ENCODE data around the gene LPIN2.
A peak's percentile ranks its signal among the peaks of the same experiment; 100 is the strongest.

LPIN2 gene

DNA sequence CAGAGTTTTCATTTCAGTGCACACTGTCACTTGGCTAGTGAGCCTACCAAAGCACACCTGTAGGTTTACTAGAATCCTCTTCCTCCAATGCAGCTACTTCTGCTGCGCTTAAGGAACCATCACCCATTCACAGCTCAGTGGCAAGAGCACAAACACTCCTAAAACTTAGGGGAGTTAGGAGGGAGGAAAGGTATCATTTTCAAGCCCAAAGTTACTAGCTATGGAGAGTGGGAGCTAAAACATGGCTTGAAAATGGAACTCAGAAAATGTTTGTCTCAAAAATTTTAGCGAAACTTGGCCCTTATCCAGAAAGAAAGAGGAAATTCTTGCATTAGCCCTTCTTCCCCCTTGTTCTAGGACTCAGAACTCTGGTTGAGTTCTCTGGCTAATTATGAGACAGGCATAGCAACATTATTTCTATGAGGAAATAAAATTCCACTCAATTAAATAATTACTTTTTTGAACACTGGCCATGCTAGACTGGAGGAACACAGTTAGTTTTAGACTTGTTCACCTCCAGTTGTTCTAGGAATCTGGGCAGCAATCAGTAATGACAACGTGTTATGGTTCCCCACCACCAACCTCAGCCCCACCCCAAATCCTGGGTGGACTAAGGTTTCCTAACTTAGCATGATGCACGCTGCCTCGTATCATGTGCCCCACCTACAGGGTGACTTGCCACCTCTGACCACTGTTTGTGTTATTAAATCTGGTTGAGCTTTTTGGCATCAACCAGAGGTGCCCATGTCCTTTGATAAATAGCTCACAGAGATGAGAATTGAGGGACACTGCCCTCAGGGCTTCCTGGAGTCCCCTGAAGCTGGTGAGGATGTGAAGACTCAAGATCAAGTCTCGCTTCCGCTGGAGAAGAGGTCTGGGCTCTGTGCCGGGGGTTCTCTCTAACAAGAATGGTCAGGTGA, 32.8 kb downstream of the LPIN2 start:
- DNase-seq = peak; percentile 54

- no peak for DNase-seq
These were observed 33.8 kb downstream of the LPIN2 start for GRCh38 chr18:2979129-2979528.

DNA sequence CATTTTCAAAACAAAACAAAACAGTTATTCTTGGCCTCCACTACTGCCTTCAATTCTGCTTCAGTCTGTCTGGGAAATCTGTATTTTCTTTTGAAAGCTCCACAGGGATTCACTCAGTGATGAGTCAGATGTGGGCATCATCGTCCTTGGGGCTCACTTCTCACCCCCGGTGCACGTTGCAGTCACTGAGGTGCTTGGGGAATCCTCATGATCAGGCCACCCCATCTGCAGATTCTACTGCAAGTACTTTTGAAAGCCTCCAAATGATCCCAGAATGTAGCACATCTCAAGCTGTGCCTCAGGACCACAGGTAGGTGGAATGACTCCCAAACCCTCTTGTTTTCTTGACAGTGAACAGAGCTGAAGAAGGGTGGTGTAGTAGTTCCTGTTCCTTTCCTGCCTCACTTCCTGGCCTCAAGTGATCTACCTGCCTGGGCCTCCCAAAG, 34.3 kb downstream of the LPIN2 start:
- no peak for DNase-seq

GRCh38 chr18:2978208-2978607, 34.7 kb downstream of the LPIN2 start:
- DNase-seq = no peak

DNA sequence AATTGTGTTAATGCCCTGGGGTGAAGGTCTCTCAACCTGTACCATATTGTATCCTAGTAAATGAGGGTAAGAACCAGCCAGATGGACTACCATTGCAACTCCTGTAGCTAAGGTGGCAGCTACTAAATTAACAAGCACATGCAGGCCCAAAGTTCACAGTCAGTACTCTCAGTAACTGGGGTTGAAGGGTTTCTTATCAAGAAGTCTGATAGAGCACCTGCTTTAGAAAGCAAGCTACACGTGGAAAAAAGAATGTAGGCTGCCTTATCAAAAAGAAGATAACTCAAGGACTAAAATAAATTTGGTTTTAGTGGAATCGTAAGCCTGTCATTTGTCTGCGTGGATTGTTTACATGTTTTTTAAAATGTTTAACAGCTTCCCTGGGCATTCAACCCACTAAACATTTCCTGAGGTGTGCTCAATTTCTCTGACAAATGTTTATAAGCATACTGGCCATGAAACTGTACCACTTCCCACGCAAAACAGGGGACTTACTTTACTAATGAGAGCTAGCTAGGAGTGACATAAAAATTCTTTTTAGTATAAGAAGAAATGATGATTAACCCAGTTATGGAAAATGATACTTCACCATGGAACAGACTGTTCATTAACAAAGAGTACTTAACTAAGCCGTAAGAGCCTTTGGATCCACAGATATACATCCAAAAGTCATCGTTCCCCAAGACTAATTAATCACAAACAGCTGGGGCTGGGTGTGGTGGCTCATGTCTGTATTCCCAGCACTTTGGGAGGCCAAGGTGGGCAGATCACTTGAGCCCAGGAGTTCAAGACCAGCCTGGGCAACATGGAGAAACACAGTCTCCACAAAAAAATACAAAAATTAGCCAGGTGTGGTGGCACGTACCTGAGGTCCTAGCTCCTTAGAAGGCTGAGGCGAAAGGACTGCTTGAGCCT, 36.5 kb downstream of the LPIN2 start:
- no peak for DNase-seq

- DNase-seq = no peak
These were observed 38.2 kb downstream of the LPIN2 start for GRCh38 chr18:2974731-2975130.

GRCh38 chr18:2971741-2972552, 41.0 kb downstream of the LPIN2 start:
- peak; percentile 86 for DNase-seq

DNA sequence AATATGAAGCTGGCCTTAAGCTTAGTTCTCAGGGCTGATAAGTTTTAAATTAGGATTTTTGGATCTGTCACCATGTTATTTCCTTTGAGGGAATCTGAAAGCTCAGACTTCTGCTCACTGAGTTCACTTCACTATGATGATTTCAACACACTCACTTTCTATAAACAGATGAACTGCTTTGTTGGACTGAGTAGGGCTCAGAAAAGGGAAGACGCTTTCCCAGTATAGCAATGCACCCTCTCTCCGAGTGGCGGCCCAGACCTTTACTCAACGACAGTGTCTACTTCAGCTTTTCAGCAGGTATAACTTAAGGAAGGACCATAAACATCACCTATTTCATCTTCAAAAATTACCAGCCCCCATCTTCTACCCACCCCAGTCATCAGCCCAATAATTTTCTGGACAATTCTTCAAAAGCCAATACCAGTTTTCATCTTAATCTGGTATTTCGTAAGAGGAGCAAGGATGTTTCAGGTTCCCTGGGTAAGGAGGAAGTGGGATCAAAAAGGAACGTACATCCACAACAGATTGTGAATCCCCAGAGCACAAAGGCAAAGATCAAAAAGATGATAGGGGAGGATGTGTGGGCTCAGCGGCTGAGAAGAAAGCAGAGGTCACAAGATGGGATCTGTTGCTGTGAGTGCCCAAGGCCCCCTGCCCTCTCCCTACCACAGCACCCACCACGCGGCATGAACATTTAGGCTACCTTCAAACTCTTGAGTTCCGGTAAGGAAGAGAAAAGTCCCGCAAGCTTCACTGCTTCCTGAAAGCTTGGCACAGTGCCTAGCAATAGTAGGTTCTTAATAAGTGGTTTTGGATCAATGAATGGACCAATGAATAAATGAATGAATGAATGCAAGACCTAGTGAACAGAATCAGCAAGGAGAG, 41.9 kb downstream of the LPIN2 start:
- peak; percentile 75 for DNase-seq

- no peak for DNase-seq
These were observed 42.6 kb downstream of the LPIN2 start for GRCh38 chr18:2970344-2970743.

- no peak for DNase-seq
These were observed 43.2 kb downstream of the LPIN2 start for GRCh38 chr18:2969695-2970094.

DNA sequence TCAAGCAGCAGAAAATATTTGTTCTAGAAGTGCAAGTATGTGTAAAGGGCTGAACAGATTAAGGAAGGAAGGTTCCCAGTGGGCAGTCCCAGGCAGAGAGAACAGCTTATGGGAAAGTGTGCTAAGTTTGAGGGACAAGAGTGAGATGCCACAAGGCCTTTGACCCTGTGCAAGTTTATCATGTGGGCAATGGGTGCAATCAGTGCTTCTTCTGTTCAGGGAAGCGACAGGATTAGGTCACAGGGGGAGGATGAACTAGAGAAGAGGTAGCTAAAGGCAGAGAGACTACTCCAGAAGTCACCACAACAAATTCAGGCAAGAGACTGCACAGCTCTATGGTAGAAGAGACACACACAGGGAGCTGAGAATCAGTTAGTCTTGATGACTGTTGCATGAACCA, 44.3 kb downstream of the LPIN2 start:
- no peak for DNase-seq

GRCh38 chr18:2967820-2968219, 45.1 kb downstream of the LPIN2 start:
- DNase-seq = no peak

DNA sequence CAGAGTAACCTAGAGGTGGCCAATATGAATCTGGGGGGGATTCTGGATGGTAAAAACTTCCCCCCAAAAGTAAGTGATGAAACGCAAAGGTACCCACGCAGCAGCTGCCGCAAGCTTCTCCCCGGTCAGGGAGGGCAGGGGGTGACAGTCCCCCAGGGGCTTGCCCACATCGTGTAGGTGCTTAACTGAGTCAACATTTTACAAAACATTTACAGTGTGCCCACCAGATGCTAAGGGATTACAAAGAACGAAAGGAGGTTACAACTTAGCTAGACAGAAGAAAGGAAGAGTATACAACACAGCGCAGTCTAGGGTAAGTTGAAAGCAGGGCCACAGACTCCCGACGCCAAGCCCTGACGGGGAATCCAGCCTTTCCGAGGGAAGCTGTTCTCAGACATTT, 45.6 kb downstream of the LPIN2 start:
- no peak for DNase-seq

- no peak for DNase-seq
These were observed 46.4 kb downstream of the LPIN2 start for GRCh38 chr18:2966560-2966959.

DNA sequence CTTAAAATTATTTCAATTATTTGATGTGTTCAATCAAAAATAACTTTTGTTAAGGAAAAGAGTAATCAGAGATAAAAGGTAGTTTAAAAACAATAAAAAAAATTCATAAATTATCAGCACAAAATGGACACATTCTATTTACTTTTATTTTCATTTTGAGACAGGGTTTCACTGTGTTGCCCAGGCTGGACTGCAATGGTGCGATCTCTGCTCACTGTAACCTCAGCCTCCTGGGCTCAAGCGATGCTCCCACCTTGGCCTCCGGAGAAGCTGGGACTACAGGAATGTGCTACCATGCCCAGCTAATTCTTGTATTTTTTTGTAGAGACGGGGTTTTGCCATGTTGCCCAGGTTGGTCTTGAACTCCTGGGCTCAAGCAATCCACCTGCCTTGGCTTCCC, 47.1 kb downstream of the LPIN2 start:
- DNase-seq = no peak

DNA sequence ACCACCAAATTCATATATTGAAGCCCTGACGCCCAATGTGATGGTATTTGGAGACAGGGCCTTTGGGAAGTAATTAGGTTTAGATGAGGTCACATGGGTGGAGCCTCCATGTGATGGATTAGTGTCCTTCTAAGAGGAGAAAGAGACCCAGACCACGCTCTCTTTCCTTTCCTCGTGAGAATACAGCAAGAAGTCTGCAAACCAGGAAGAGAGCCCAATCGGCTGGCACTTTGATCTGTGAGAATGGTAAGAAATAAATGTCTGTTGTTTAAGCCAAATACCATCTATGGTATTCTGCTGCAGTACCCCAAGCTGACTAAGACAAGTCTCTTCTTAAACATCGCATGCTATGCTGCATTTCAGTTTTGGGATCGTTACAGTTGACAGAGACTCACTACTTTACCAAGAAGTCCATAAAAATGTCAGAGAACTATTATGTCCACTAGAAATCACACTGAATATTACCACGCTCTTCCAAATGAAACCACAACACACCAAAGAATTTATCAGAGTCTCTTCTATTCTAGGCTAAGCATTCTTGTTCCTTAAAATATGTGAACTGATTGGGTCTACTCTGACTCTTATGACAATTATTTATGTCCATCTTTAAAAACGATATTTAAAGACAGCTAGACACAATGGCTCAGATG, 48.5 kb downstream of the LPIN2 start:
- DNase-seq = no peak

Measured in CD4-positive, alpha-beta T cell treated with Interleukin-10 for 1 hour (primary cell).